Measurements from ENCODE around the gene CWF19L1. TPM values are rescaled to one million over a fixed set of nuclear protein-coding genes. Genes with fewer than 3 reads are reported as not detected.

The CWF19L1 gene
- total and polyA plus RNA-seq, 2 experiments from 2014 or later, result 15.8 to 34.4 TPM

GRCh38 chr10:100185364-100186252 is 81.8 kb downstream of the CWF19L1 start, which contains the start of gene ERLIN1:
ERLIN1 (minus strand) TSS chr10:100186029; CDS start chr10:100185626, 403 bp downstream.
- H4K20me1 ChIP-seq (replicated peaks; ENCODE audit: insufficient read depth), result no peaks in the 10 kb centered on the region
- H3K4me2 ChIP-seq, result peak within 1 kb of the TSS; percentile 95
- TF ChIP-seq CREB1 (CRISPR knock-in tag; IDR thresholded peaks at IDR 0.05; ENCODE audit: low read depth) (peak; percentile 81), ZNF331 (CRISPR knock-in tag; IDR thresholded peaks at IDR 0.05; ENCODE audit: low read depth) (no peak), ETS1 (IDR thresholded peaks at IDR 0.05) (0 out of 2 replicates have a peak, but pooled peaks have one; percentile 48), POLR2AphosphoS5 (IDR thresholded peaks at IDR 0.05; ENCODE audit: low read depth) (peak; percentile 81), JUNB (IDR thresholded peaks at IDR 0.05; ENCODE audit: unreplicated experiment) (no peak), ZNF114 (CRISPR knock-in tag; IDR thresholded peaks at IDR 0.05) (no peak)
- TF ChIP-seq, protein P1, sequence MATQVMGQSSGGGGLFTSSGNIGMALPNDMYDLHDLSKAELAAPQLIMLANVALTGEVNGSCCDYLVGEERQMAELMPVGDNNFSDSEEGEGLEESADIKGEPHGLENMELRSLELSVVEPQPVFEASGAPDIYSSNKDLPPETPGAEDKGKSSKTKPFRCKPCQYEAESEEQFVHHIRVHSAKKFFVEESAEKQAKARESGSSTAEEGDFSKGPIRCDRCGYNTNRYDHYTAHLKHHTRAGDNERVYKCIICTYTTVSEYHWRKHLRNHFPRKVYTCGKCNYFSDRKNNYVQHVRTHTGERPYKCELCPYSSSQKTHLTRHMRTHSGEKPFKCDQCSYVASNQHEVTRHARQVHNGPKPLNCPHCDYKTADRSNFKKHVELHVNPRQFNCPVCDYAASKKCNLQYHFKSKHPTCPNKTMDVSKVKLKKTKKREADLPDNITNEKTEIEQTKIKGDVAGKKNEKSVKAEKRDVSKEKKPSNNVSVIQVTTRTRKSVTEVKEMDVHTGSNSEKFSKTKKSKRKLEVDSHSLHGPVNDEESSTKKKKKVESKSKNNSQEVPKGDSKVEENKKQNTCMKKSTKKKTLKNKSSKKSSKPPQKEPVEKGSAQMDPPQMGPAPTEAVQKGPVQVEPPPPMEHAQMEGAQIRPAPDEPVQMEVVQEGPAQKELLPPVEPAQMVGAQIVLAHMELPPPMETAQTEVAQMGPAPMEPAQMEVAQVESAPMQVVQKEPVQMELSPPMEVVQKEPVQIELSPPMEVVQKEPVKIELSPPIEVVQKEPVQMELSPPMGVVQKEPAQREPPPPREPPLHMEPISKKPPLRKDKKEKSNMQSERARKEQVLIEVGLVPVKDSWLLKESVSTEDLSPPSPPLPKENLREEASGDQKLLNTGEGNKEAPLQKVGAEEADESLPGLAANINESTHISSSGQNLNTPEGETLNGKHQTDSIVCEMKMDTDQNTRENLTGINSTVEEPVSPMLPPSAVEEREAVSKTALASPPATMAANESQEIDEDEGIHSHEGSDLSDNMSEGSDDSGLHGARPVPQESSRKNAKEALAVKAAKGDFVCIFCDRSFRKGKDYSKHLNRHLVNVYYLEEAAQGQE (IDR thresholded peaks at IDR 0.05; ENCODE audit: unreplicated experiment), result no peak
- no peaks in the 10 kb centered on the region for H3K27me3 ChIP-seq (ENCODE audit: insufficient read depth)
- peak within 1 kb of the TSS; percentile 93 for H3K27ac Mint-ChIP-seq
- no peaks in the 10 kb centered on the region; the same call in 1 of the 2 replicates for H3F3A ChIP-seq (replicated peaks; ENCODE audit: low read depth)
- H2AFZ ChIP-seq, result peak within 1 kb of the TSS; percentile 92
- ATAC-seq (peak; percentile 94), DNase-seq (ENCODE audit: low spot score) (peak; percentile 98)
- 0 out of 2 replicates have a peak, but pooled peaks cover 6% of the 10 kb centered on the region for H3K4me1 ChIP-seq (ENCODE audit: insufficient read depth)
- H3K9me2 ChIP-seq (ENCODE audit: insufficient read depth), result no peaks in the 10 kb centered on the region
- H3K4me1 Mint-ChIP-seq, result peaks cover 12% of the 10 kb centered on the region; the same call in 2 of the 3 replicates
- peaks cover 9% of the 10 kb centered on the region; the same call in 1 of the 2 replicates for H3K36me3 ChIP-seq (ENCODE audit: insufficient read depth)
- H3K4me3 ChIP-seq, result peak within 1 kb of the TSS; percentile 75
- H3K27me3 Mint-ChIP-seq (ENCODE audit: insufficient read depth, low read depth, poor library complexity), result peaks cover 8% of the 10 kb centered on the region
- H3K9me3 Mint-ChIP-seq, result peaks cover 9% of the 10 kb centered on the region; the same call in 2 of the 3 replicates
- peaks cover 37% of the 10 kb centered on the region for H3K36me3 Mint-ChIP-seq (ENCODE audit: low read depth)
- peak within 1 kb of the TSS; percentile 99 for H3K4me3 Mint-ChIP-seq
- H3K27ac ChIP-seq (ENCODE audit: low read depth), result peak within 1 kb of the TSS; percentile 86
- peaks cover 36% of the 10 kb centered on the region for H3K79me2 ChIP-seq (replicated peaks; ENCODE audit: insufficient read depth)

GRCh38 chr10:100184840-100185239 is 82.6 kb downstream of the CWF19L1 start:
- peaks cover 9% of the 10 kb centered on the region; the same call in 2 of the 3 replicates for H3K9me3 Mint-ChIP-seq
- H3K4me1 ChIP-seq (ENCODE audit: insufficient read depth), result 0 out of 2 replicates have a peak, but pooled peaks cover 6% of the 10 kb centered on the region
- H3K27me3 ChIP-seq (ENCODE audit: insufficient read depth), result no peaks in the 10 kb centered on the region
- peaks cover 36% of the 10 kb centered on the region for H3K79me2 ChIP-seq (replicated peaks; ENCODE audit: insufficient read depth)
- H3K27me3 Mint-ChIP-seq (ENCODE audit: insufficient read depth, low read depth, poor library complexity), result peaks cover 8% of the 10 kb centered on the region
- ATAC-seq (peak; percentile 5; the same call in 1 of the 3 replicates), DNase-seq (ENCODE audit: low spot score) (peak; percentile 19)
- H3K27ac ChIP-seq (ENCODE audit: low read depth), result no peak overlapping the region
- 0 out of 2 replicates have a peak, but pooled peaks cover 9% of the 10 kb centered on the region for H3K36me3 ChIP-seq (ENCODE audit: insufficient read depth)
- no peak overlapping the region for H3K27ac Mint-ChIP-seq
- H3K4me3 Mint-ChIP-seq, result peak overlapping the region; percentile 99
- H2AFZ ChIP-seq, result peak overlapping the region; percentile 92
- H3K9me2 ChIP-seq (ENCODE audit: insufficient read depth), result no peaks in the 10 kb centered on the region
- peak overlapping the region; percentile 75 for H3K4me3 ChIP-seq
- no peaks in the 10 kb centered on the region; the same call in 1 of the 2 replicates for H3F3A ChIP-seq (replicated peaks; ENCODE audit: low read depth)
- H3K4me2 ChIP-seq, result peak overlapping the region; percentile 95
- H4K20me1 ChIP-seq (replicated peaks; ENCODE audit: insufficient read depth), result 0 out of 2 replicates have a peak, but pooled peaks cover 3% of the 10 kb centered on the region
- peaks cover 34% of the 10 kb centered on the region for H3K36me3 Mint-ChIP-seq (ENCODE audit: low read depth)
- H3K4me1 Mint-ChIP-seq, result peaks cover 12% of the 10 kb centered on the region; the same call in 2 of the 3 replicates
- TF ChIP-seq, protein P2, sequence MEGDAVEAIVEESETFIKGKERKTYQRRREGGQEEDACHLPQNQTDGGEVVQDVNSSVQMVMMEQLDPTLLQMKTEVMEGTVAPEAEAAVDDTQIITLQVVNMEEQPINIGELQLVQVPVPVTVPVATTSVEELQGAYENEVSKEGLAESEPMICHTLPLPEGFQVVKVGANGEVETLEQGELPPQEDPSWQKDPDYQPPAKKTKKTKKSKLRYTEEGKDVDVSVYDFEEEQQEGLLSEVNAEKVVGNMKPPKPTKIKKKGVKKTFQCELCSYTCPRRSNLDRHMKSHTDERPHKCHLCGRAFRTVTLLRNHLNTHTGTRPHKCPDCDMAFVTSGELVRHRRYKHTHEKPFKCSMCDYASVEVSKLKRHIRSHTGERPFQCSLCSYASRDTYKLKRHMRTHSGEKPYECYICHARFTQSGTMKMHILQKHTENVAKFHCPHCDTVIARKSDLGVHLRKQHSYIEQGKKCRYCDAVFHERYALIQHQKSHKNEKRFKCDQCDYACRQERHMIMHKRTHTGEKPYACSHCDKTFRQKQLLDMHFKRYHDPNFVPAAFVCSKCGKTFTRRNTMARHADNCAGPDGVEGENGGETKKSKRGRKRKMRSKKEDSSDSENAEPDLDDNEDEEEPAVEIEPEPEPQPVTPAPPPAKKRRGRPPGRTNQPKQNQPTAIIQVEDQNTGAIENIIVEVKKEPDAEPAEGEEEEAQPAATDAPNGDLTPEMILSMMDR (conservative IDR thresholded peaks at IDR 0.05; ENCODE audit: low read depth in 2 of 2), result no peak
- TF ChIP-seq CREB1 (CRISPR knock-in tag; IDR thresholded peaks at IDR 0.05; ENCODE audit: low read depth) (no peak), EZH2phosphoT487 (IDR thresholded peaks at IDR 0.05; ENCODE audit: unreplicated experiment) (no peak), ZNF331 (CRISPR knock-in tag; IDR thresholded peaks at IDR 0.05; ENCODE audit: low read depth) (no peak), STAT1 (IDR thresholded peaks at IDR 0.05; ENCODE audit: unreplicated experiment) (no peak), JUNB (IDR thresholded peaks at IDR 0.05; ENCODE audit: unreplicated experiment) (no peak), NANOG (IDR thresholded peaks at IDR 0.05; ENCODE audit: borderline replicate concordance) (no peak), ETS1 (IDR thresholded peaks at IDR 0.05) (no peak), ZNF114 (CRISPR knock-in tag; IDR thresholded peaks at IDR 0.05) (no peak), EZH2 (IDR thresholded peaks at IDR 0.05; ENCODE audit: low read depth, unreplicated experiment) (no peak), POLR2AphosphoS5 (IDR thresholded peaks at IDR 0.05; ENCODE audit: low read depth) (no peak)
